Cortex of kidney (tissue), 1 donor: ENCODE measurements around the gene FAM219A.

Experiments
- DNase-seq: peaks from one replicate; lab custom pipeline; 2025; lab: John Stamatoyannopoulos, UW

FAM219A gene

DNA sequence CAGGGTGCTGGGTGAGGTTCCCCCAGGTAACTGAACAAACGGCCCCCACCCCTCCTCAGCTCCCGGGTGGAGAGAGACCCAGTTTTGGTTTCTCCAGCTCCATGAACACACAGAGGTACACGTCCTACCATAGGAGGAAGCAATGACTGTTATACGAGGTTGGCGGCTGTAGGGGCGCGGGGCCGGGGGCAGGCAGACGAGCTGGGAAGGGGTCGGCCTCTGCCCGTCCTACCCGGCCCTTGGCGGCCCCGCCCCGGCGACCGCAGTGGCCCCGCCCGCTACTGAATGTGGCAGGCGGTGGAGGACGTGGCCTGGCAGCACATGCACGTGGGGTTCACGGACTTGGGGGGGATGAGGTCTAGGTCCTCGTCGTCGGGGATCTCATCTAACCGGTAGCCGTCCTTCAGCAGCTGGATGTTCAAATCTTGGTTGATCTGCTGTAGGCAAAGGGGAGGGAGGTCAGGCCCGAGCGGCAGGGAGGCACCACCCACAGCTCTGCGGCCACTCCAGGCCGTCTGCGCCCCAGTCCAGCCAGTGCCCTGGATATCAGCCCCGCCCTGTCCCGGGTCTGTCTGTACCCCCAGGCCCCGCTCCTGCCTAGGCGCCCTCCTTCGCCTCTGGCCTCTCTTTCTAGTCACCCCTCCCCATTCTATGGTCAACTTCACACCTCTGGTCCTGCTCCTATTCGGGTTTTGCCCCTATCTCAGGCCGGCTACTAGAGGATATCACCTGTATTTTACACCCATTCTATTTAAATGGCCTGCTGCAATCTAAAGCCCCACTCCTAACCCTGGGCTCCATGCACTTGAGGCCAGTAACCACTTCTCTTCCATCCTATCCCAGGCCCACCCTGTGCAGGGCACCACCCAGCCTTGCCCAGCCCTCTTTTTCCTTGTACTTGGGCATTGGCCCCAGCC is 57.4 kb downstream of the FAM219A start:
- no peak for DNase-seq

DNA sequence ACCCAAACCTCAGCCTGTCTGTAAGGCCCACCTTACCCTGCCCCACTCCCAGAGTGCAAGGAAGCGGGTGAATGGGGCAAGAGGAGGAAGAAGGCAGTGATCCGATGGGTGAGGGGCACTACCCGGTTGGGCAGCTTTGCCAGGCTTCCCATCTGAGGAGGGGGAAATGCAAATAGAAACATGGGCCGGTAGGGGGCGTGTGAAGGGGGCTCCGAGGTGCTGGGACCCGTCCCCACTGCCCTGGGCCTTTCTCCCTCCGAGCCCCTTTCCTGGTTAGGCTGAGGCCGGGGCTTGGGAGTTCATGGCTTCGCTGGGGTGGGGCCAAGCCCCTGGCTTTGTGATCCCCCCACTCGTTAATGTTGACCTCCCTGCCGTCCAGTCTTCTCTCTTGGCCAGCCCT is 58.1 kb downstream of the FAM219A start:
- no peak for DNase-seq

DNA sequence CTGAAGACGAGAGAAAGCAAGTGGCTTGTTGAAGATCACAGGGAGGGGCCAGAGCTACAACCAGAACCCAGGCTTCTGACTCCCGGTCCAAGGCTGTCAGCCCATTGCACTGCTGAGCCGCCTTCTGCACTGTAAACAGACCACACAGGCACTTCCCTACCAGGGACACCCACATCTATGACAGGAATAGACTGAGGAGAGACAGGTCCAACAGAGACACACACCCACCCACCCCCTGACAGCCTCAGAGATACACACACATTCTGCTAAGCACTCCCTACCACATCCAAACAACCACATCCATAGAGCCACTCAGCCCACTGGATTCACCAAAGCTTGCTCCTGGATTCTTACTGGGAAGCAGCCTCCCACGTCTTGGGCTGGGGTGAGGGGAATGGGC is 58.6 kb downstream of the FAM219A start:
- no peak for DNase-seq

DNA sequence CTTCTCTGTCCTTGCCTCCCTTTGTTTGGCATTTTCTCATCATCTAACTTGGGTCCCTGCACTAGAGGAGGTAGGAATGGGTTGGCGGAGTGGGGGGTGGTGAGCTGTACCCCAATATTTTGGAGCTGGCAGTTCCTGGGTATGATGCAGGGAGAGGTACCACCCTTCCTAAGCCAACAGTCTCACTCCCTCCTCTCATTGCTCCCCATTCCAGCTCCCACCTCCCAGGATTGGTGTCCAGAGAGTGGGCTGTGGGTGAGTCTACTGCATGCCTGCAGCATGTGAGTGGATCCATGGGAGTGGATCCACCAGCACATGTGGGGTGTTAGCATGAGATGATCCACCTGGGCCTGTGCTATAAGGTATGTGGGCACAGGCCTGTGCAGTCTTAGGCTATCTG is 59.5 kb downstream of the FAM219A start:
- no peak for DNase-seq

DNA sequence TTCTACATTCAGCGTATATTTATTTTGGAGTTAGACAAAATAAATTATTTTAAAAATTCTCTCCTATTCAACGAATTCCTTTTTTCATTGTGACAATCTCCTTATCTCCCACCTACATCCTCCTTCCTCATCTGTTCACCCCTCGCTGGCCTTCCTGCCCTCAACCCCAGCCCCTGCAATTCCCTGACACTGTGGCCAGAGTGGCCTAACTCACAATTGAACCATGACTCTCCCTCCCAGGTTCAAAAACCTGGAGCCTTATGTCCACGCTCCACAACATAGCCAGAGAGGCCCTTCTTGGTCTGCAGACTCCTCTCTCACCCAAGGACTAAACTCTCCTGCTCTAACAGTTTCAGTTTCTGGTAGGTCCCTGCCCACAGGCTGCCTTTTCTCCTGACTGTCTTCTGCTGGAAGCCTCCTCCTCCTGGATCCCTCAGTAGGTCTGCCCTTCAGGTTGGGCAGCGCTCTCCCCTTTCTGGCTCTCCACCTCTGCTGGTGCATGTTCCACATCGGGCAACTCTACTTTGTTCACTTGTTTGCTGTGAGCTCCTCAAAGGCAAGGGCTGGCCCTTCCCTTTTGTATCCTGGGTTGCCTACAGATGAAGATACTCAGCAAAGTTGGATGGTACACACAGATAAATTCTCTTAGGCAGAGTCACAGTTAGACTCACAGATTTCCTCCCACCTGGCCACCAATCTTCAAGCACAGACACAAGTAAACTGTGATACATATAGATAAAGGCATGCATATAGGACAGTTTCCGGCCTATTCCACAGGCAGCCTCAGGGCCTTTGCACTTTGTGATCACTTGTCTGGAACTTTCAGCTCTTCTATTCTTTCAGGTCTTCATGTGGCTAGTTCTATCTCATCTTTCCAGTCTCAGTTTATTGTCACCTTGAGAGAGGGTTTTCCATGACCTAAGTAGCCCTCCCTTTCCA is 61.8 kb downstream of the FAM219A start:
- DNase-seq: no peak

DNA sequence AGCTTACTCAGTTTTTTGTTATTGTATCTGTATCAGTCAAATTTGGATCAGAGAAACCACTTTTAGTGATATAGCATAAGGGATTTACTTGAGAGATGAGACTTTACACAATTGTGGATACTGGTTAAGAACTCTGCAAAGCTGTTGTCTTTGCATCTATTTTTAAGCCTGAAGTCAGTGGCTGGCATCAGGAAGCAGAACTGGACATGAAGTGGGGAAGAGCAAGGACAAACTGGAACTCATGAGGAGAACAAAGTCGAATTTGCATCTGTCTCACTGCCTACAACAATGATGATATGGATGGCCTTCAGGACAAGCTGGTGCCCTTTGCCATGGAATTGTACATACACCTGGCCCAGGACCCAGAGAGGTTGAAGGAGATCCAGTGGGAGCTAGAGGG is 65.9 kb downstream of the FAM219A start:
- no peak for DNase-seq

DNA sequence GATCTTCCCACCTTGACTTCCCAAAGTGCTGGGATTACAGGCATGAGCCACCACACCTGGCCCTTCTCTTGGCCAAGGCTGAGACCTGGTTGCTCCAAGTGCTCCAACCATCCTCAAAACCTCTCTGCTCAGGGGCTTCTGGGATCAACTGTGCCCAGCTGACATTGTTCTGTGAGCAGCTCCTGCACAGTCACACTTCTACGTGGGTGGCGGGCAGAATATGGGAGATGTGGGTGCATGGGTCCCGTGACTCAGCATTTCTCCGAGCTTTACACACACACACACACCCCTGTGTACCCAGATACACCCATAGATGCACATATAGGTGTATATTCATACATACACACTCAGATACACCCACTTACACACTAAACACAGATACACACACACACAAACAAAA is 71.1 kb downstream of the FAM219A start:
- no peak for DNase-seq

DNA sequence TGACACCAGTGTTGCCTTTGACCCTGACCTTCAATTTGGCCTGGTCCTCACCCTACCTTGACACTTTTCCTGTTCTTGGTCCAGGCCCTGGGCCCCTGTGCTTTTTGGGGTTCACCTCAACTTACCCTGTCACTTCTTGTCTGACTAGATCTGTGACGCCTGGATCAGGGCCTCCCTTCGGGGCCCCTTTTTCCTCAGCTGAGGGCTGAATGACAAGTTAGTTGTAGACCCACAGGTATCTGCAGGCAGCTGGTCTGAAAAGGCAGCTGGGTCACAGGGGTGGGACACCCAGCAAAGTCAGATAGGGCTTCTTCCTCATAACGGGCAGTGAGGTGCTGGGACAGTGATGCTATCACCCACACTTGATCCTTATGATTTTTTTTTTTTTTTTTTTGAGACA is 71.7 kb downstream of the FAM219A start:
- DNase-seq: no peak

DNA sequence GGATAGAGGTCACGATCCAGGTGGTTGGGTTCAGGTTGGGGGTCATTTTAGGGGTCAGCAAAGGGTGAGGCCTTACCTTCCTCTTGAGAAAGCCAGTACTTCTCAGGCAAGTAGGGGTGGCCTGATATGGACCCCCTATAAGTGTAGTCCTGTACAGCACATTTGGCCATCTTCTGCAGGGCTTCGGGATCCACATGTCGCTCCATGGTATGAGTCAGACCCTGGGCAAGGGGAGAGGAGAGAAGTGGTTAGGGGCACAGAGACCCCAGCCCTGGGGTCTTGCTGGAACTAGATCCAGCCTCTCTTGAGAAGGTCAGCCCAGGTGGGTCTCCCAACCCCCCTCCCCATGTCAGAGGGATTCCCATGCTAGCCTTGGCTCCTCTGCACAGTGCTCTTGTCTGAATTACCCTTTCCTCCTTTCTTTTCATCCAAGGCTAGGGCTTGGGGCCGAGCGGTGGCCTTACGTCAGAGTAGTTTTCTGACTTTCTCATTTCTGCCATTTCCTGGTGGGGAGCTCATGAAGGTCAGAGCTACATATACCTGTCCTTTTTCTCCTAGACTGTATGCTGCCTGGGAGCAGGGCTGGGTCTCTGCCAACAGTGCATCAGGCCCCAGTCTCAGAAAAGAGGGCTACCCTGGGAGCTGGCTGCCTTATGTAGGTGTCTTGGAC is 72.7 kb downstream of the FAM219A start:
- DNase-seq: no peak

DNA sequence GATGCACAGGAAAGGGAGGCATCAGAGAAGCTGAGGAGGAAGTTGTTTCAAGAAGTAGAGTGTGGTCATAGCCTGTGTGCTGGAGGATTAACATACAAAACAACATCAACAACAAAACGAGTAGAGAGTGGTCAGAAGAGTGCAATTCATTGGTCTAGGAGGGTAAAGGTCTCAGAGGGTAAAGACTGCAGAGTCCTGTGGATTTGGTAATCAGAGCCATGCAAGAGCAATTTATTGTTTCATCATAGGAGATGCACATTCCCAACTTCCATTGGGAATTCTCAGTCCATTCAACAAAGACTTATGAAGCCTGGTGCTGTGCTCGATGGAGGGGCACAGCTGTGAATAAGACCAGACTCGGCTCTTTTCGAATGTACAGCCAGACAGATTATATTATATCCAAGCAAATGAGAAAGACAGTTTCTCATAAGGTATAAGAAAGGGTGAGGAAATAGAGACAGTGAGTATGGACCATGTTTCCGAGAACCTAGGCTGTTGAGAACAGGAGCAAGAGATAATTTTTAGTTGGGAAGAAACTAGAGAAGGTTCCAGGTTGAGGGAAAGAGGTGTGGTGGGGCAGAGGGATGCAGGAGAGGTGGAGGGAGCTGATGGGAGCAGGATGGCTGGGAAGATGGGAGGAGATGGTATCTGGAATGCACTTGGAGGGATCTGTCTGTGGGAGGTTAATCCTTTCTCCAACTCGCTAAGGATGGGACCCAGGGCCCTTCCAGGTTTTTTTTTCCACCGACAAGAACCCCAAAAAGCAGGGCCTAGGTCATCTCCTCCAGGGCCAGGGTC is 73.8 kb downstream of the FAM219A start:
- DNase-seq: no peak

DNA sequence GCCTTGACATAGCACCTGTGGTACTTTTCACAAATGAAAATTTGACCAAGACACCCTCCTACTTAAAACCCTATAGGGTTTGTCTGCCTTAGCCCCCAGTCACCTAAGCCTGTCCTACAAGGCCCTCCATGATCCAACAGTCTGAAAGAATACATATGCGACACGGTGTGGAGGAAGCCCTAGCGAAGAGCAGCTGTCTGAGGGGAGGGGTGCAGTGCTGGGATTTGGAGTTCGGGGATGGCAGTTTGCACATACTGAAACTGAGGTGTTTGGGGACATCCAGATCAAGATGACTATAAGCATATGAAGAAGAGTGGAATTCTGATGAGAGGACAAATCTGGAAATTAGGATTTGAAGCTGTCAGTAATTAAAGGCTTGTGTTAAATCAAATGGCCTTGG is 74.5 kb downstream of the FAM219A start:
- no peak for DNase-seq

DNA sequence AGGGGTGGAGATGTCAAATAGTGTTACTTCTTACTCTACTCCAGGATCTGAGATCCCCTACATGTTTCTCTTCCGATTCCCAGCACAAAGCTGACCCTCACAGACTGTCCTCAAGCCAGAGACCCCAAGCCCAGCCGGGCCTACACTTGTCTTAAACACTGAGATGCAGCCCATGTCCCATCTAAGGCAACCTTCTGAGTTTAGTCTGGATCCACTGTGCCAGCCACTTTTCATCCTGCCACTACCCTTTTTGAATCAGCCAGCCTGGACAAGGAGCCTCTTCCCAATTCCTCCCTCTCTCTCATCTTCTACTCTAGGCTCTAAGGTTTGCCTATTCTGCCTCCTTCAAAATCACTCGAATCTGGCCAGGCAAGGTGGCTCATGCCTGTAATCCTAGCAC is 75.5 kb downstream of the FAM219A start:
- DNase-seq: no peak

DNA sequence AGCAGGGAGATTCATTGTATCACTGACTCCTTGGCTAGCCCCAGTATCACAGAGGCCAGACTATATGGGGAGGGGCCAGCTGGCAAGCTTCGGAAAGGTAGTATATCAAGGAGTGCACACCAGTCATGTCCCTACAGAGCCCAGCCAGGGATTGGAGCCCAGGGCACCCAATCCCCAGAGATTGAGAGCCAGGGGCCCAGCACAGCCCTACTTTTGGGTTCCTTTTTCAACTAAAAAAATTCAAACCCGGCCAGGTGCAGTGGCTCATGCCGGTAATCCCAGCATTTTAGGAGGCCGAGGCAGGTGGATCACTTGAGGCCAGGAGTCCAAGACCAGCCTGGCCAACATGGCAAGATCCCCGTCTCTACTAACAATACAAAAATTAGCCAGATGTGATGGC is 76.3 kb downstream of the FAM219A start:
- no peak for DNase-seq

DNA sequence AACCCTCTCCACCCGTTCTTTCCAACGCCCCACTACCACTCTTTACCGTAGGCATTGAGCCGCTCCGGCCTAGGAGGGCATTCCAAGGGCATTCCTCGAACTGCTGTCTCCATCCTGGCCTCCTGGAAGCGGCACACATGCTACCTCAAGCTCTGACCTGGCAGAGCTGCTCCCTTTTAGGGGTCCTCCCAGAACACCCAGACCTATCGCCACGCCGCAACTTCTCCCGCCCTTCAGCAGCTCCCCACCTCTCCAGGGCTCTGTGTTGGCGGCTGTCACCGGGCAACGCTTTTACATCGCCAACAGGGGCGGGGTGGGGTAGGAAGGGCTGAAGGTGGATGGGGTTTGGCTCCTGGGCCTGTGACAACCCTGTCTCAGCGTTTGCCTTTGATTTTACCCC is 77.0 kb downstream of the FAM219A start:
- no peak for DNase-seq

DNA sequence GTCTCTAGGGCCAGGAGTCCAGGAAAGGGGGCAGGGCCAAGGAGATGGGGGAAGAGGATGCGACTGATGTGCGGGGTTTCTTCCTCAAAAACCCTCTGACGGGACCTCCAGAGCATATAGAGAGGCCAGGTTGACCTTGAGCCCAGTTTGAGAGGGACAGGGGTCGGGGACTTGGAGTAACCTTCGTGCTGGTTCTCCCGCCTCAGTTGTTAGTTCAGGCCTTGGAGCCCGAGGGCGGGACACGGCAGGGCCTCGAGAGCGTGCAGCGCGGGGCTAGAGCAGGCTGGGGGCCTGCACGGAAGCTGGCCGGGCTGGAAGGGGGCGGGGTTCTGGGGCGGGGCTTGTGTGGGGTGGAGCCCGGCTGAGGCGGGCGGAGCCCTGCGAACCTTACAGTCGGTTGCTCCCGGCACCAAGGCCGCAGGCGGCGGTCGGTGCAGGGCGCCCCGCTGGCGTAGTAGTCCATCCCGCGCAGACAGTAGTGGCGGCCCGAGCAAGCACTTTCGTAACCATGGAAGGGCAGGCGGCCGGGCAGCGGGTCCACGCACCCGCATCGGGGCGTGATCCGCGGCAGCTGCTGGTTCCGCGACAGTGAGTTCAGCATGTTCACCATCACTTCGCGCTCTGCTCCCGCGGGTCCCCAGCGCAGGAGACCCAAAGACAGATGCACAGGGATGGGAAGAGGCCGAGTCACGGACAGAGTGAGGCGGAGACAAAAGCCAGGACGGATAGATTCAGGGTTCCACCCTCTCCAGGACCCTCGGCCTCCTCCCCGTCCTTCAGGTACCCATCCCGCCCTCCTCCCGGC is 77.7 kb downstream of the FAM219A start:
- no peak for DNase-seq

DNA sequence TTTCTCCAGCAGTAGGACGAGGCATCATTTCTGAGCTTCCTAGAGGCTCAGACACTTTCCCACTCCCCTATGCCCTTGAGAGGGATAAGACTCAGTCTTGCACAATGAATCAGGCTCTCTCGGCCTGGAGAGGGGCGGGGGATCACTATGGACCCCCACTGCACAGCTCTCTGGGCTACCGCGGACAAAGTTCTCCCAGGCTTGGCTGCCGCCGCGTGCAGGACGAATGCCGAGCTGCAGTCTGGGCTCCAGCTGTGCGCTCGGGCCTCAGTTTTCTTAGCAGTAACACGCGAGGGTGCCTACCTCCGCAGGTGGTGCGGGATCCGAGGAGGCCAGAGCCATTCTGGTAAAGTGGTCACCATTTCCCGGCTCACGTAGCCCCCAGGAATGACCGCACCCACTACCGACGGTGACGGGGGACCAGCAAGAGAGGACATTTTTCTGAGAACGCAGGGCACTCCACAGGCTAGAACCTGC is 78.3 kb downstream of the FAM219A start:
- no peak for DNase-seq

DNA sequence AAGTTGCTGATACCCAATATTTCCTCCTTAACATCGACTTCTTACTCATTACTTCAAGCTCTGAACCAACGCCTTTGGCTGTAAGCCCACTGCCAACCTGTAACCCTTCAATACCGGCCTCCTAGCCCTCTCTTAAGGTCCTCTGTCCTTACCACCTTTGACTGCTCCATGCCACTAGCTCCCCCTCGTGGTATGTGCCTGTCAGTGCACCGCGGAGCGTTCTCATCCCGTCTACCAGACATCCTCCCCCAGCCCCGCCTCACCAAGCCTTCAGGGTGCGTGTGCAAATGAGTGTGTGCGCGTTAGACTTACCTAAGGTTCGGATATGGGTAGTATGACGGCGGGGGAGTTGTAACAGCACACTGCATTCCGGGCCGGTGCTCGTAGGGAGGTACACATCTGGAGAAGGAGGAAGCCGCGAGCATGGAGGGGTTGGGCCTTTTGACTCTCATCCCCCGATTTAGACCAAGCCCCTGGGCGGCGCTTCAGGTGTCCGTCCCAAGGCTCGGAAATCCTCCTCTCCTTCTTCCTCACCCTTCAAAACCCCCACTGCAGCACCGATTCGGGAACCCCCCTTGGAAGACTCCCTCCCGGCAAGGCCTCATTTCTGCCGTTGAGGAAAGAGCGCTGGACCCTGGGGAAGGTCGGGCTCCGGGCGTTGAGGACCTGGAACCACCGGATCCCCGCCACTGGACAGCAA is 78.9 kb downstream of the FAM219A start:
- no peak for DNase-seq

DNA sequence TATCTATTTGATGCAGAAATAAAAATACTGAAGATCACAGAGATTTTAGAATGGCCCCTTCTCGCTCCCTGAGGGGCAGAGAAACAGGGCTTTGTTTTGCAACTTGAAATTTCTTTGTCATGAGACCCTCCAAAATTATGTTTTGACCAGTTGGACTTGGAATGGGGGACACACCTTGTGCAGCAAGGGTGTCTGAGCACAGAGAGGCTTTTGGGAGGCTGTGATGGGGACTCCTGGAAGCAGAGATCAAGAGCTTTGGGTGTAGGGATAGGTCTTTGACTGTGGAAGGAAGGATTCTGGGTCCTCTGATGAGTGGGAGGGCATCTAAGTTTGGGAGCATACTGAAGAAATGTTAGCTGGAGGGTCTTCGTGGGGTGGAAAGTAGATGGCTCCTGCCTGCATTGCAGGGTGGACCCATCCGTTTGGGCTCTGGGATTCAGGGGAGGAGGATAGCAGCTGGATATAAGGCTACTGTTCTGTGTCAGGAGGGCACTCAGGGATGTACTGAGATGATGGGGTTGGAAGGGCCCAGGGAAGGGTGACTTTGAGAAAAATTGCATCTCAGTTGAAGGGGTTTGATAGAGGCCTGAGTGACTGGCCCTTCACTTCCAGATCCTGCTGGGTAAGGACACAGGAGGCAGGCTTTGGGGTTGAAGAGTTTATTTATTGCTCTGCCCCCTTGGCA is 79.9 kb downstream of the FAM219A start:
- no peak for DNase-seq

DNA sequence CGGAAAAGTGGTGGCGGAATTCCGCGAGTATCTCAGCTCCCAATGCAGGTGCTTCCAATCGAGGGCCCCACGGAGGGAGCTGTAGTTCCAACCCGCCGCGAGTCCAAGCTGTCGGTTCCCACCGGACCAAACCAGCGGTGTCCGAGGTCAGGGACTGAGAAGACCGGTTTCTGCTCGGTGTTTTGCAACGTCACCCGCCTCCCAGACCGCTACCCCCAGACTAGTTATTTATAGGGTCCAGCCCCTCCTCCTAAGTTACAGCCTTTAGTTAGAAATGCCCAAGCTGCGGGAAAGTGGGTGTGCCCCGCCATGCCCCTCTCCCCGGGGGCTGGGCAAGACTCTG is 81.0 kb downstream of the FAM219A start:
- DNase-seq: no peak
